Spleen (tissue), 11 donors: ENCODE data around the gene UBL4A. TPM values are rescaled to one million over a fixed set of nuclear protein-coding genes. Genes with fewer than 3 reads are reported as not detected.
A peak's percentile ranks its signal among the peaks of the same experiment; 100 is the strongest.

ENCODE experiments used
- DNase-seq: peaks from one replicate; pipeline ENCODE4 v3.0.0-alpha.2; 2020
- H3K27ac ChIP-seq, 8 donors: fragments of 200-600 bp; sonication (generic) in 7 of 8; 1 replicate in 4 of 8; 2 replicates in 4 of 8; pipeline versions ENCODE4 v1.5.0 to v1.8.0; 2016 to 2021; ENCODE audit warnings: inconsistent platforms in 4 of 8, mild to moderate bottlenecking in 4 of 8, moderate library complexity in 1 of 8
- H3K27me3 ChIP-seq, 7 donors: fragments of 200-600 bp; sonication (generic) in 6 of 7; replicated peaks in 1 of 7; 1 replicate in 4 of 7; 2 replicates in 3 of 7; pipeline versions ENCODE4 v1.5.0 to v1.8.0; 2016 to 2021; ENCODE audit warnings: inconsistent platforms in 3 of 7, mild to moderate bottlenecking in 1 of 7
- H3K36me3 ChIP-seq, 6 donors: fragments of 200-600 bp; sonication (generic) in 5 of 6; 1 replicate in 4 of 6; 2 replicates in 2 of 6; pipeline versions ENCODE4 v1.5.0 to v1.8.0; 2016 to 2021; ENCODE audit warnings: inconsistent platforms in 2 of 6
- H3K4me1 ChIP-seq, 6 donors: fragments of 200-600 bp; sonication (generic) in 5 of 6; 1 replicate in 3 of 6; 2 replicates in 3 of 6; pipeline versions ENCODE4 v1.5.0 to v1.8.0; 2016 to 2021; ENCODE audit warnings: inconsistent platforms in 3 of 6
- H3K4me3 ChIP-seq, 8 donors: fragments of 200-600 bp; sonication (generic) in 7 of 8; 1 replicate in 4 of 8; 2 replicates in 4 of 8; pipeline versions ENCODE4 v1.5.0 to v1.8.0; 2016 to 2021; ENCODE audit warnings: inconsistent platforms in 4 of 8, mild to moderate bottlenecking in 4 of 8, moderate library complexity in 2 of 8
- H3K9me3 ChIP-seq, 8 donors: fragments of 200-600 bp; sonication (generic) in 7 of 8; 1 replicate in 4 of 8; 2 replicates in 4 of 8; pipeline versions ENCODE4 v1.5.0 to v1.8.0; 2016 to 2021; ENCODE audit warnings: inconsistent platforms in 4 of 8
- POLR2A ChIP-seq, 3 donors: fragments of 450-650 bp; IDR thresholded peaks; one replicate each; pipeline ENCODE4 v1.5.1; 2017; ENCODE audit warnings: antibody characterized with exemption in 3 of 3, mild to moderate bottlenecking in 1 of 3
- POLR2AphosphoS5 ChIP-seq, 3 donors: sonication (generic); formaldehyde crosslinking; IDR thresholded peaks; one replicate each; pipeline ENCODE4 v1.5.1; 2017; ENCODE audit warnings: antibody characterized with exemption in 3 of 3
- WGBS, 5 donors: extraction: QIAGEN DNeasy Blood & Tissue Kit in 3 of 5; methylation state at CpG; one replicate each; pipeline versions ENCODE4 v1.1.5 to v1.1.7; 2013 to 2018; 5-methylcytosine and 5-hydroxymethylcytosine counted together
- intact Hi-C: fragments of 100-400 bp; cut with DNase I; formaldehyde crosslinking; loops from one replicate; pipeline ENCODE4 v1.15.0; 2023; ENCODE audit warnings: low total_unique reads
- polyA plus RNA-seq, 3 donors: library from polyadenylated mRNA; stranded (reverse); fragments of 200-250 nt; gene quantifications; one replicate each; pipeline ENCODE4 v1.2.1, GENCODE V29; 2013
- total RNA-seq, 7 donors: library from RNA; depleted of rRNA in 3 of 7; stranded (reverse); fragments of >200 nt in 3 of 7; fragmentation: NEBNext Ultra II Directional in 4 of 7; extraction: Animal tissue kit (Norgen Biotek cat#: 25700) in 4 of 7; gene quantifications; one replicate each; pipeline versions ENCODE4 v1.1.0 to v1.2.1, GENCODE V29; 2016 to 2021
- TF ChIP-seq, protein P1 (sequence below), 11 experiments: fragments of 200-600 bp in 7 of 11; fragments of 450-650 bp in 4 of 11; sonication (generic) in 4 of 11; IDR thresholded peaks in 8 of 11; conservative IDR thresholded peaks in 3 of 11; 1 replicate in 7 of 11; 2 replicates in 4 of 11; pipeline versions ENCODE4 v1.4.0 to v1.8.0; 2016 to 2021; ENCODE audit warnings: antibody characterized with exemption in 11 of 11, inconsistent platforms in 4 of 11, mild to moderate bottlenecking in 1 of 11
- donor health status: healthy with polysubstance abuse.
- donor health status: DM: no; HTN: no; CAD: no; lungs with moderate emphysema.
- donor health status: DM: no; HTN: no; CAD: no.
- donor health status: Bipolar disorder and iron deficiency.
- donor health status: healthy.
- donor health status: DM: no; HTN: no; CAD: no.
- donor health status: DM: yes; HTN: yes; CAD: no.

UBL4A gene
- total and polyA plus RNA-seq, 10 donors: 13.4 to 36.3 (median 21.8) TPM

DNA sequence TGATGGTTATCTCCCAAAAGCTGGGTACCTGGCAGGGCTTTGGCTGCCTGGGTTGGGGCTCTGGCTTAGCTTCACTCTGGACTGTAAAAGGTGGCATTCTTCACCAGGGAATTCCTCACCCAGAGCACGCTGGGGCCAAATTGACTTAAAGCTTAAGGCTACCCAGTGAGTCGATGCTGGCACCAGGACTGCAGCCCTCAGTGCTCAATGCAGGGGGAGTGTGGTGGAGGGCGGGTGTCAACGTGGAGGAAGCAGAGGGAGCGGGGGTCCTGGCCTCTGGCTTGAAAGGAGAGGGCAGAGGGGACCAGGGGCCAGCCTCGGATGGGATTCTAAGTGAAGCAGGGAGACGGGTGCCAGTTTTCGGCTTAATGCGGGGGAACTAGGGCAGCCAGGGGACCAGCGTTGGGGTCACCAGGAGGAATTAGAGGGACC is 42.9 kb downstream of the UBL4A start:
- DNase-seq: no peak
- Histone ChIP-seq H3K27me3 (peaks cover 0 to 6% (median 0%) of the 10 kb centered on the region in 7 donors), H3K4me3 (peak overlapping the region in 3 of 8 donors; percentile 51 to 78 (median 62)), H3K27ac (peak overlapping the region; percentile 46 to 91 (median 78)), H3K9me3 (no peaks in the 10 kb centered on the region), H3K36me3 (peaks cover 0 to 77% (median 19%) of the 10 kb centered on the region in 6 donors), H3K4me1 (peaks cover 8 to 65% (median 25%) of the 10 kb centered on the region in 6 donors)
- intact Hi-C loops: no loop called here
- TF ChIP-seq POLR2A (IDR thresholded peaks at IDR 0.05): no peak
- TF ChIP-seq, protein P1, sequence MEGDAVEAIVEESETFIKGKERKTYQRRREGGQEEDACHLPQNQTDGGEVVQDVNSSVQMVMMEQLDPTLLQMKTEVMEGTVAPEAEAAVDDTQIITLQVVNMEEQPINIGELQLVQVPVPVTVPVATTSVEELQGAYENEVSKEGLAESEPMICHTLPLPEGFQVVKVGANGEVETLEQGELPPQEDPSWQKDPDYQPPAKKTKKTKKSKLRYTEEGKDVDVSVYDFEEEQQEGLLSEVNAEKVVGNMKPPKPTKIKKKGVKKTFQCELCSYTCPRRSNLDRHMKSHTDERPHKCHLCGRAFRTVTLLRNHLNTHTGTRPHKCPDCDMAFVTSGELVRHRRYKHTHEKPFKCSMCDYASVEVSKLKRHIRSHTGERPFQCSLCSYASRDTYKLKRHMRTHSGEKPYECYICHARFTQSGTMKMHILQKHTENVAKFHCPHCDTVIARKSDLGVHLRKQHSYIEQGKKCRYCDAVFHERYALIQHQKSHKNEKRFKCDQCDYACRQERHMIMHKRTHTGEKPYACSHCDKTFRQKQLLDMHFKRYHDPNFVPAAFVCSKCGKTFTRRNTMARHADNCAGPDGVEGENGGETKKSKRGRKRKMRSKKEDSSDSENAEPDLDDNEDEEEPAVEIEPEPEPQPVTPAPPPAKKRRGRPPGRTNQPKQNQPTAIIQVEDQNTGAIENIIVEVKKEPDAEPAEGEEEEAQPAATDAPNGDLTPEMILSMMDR (IDR thresholded peaks at IDR 0.05 in 8 of 11, conservative IDR thresholded peaks at IDR 0.05 in 3 of 11): no peak
- no peak for TF ChIP-seq POLR2AphosphoS5 (IDR thresholded peaks at IDR 0.05)
- 9 to 55% (median 20%) methylated on average over 6 to 10 of the region's 10 CpGs for WGBS, 5 donors

DNA sequence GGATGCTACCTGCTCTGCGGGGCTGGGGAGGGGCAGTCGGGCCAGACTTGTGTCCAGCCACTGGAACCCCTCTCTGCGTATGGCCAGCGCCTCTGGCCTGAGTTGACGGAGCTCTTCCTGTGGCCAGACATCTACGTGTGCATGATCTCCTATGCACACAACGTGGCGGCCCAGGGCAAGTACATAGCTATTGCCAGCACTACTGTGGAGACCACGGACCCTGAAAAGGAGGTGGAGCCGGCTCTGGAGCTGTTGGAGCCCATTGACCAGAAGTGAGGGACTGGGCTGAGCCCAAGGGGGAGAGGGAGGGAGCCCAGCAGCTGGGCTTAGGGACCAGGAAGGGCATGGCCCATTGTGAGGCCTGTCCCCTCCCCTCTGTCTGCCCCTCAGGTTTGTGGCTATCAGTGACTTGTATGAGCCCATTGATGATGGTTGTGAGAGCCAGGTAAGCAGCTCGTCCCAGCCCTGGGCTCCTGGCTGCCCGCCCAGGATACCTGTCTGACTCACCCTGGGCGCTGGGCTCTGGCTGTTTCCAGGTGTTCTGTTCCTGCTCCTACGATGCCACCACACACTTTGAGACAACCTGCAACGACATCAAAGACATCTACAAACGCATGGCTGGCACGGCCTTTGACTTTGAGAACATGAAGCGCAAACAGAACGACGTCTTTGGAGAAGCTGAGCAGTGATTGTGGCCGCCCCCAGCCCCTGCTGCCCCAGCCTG is 44.3 kb downstream of the UBL4A start:
- WGBS, 5 donors: 79 to 95% (median 87%) methylated on average over 8 to 21 of the region's 21 CpGs
- Histone ChIP-seq H3K27me3 (peaks cover 0 to 6% (median 0%) of the 10 kb centered on the region in 7 donors), H3K4me3 (no peak overlapping the region), H3K4me1 (peaks cover 9 to 75% (median 33%) of the 10 kb centered on the region in 6 donors), H3K27ac (peak overlapping the region in 1 of 8 donors; percentile 42), H3K36me3 (peaks cover 0 to 64% (median 18%) of the 10 kb centered on the region in 6 donors), H3K9me3 (no peaks in the 10 kb centered on the region)
- DNase-seq: peak; percentile 65
- intact Hi-C loops: no loop called here
- no peak for TF ChIP-seq POLR2A (IDR thresholded peaks at IDR 0.05)
- no peak for TF ChIP-seq POLR2AphosphoS5 (IDR thresholded peaks at IDR 0.05)
- TF ChIP-seq, protein P1 (IDR thresholded peaks at IDR 0.05 in 8 of 11, conservative IDR thresholded peaks at IDR 0.05 in 3 of 11): no peak

DNA sequence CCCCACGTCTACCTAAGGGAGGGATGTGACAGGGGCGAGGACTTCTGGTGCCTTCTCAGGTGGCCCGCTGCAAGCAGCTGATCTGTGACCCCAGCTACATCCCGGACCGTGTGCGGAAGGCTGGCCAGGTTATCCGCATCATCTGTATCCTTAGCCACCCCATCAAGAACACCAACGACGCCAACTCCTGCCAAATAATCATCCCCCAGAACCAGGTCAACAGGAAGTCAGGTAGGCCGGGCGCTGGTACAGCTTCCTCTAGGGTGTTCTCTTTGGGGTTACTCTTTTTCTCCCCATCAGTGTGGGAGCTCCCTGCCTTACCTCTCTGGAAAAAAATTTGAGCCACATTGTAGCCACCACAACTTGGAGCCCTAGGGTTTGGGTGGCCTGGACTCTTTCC is 44.9 kb downstream of the UBL4A start:
- 82 to 95% (median 87%) methylated on average over 7 to 11 of the region's 11 CpGs for WGBS, 5 donors
- no peaks in the 10 kb centered on the region for H3K9me3 ChIP-seq
- H3K27ac ChIP-seq: peak overlapping the region in 2 of 8 donors; percentile 32 to 42
- peaks cover 9 to 75% (median 33%) of the 10 kb centered on the region in 6 donors for H3K4me1 ChIP-seq
- TF ChIP-seq POLR2AphosphoS5 (IDR thresholded peaks at IDR 0.05) (no peak), POLR2A (IDR thresholded peaks at IDR 0.05) (no peak)
- TF ChIP-seq, protein P1 (IDR thresholded peaks at IDR 0.05 in 8 of 11, conservative IDR thresholded peaks at IDR 0.05 in 3 of 11): no peak
- H3K27me3 ChIP-seq: peaks cover 0 to 6% (median 0%) of the 10 kb centered on the region in 7 donors
- intact Hi-C loops: no loop called here
- no peak overlapping the region for H3K4me3 ChIP-seq
- H3K36me3 ChIP-seq: peaks cover 0 to 59% (median 18%) of the 10 kb centered on the region in 6 donors
- peak; percentile 71 for DNase-seq
